Spleen (tissue), 11 donors: ENCODE data around the gene SCYL1. TPM values are rescaled to one million over a fixed set of nuclear protein-coding genes. Genes with fewer than 3 reads are reported as not detected.

Experiments used
- DNase-seq: peaks from one replicate; pipeline ENCODE4 v3.0.0-alpha.2; 2020
- H3K27ac ChIP-seq, 8 donors: fragments of 200-600 bp; sonication (generic) in 7 of 8; 1 replicate in 4 of 8; 2 replicates in 4 of 8; pipeline versions ENCODE4 v1.5.0 to v1.8.0; 2016 to 2021; ENCODE audit warnings: inconsistent platforms in 4 of 8, mild to moderate bottlenecking in 4 of 8, moderate library complexity in 1 of 8
- H3K27me3 ChIP-seq, 7 donors: fragments of 200-600 bp; sonication (generic) in 6 of 7; replicated peaks in 1 of 7; 1 replicate in 4 of 7; 2 replicates in 3 of 7; pipeline versions ENCODE4 v1.5.0 to v1.8.0; 2016 to 2021; ENCODE audit warnings: inconsistent platforms in 3 of 7, mild to moderate bottlenecking in 1 of 7
- H3K36me3 ChIP-seq, 6 donors: fragments of 200-600 bp; sonication (generic) in 5 of 6; 1 replicate in 4 of 6; 2 replicates in 2 of 6; pipeline versions ENCODE4 v1.5.0 to v1.8.0; 2016 to 2021; ENCODE audit warnings: inconsistent platforms in 2 of 6
- H3K4me1 ChIP-seq, 6 donors: fragments of 200-600 bp; sonication (generic) in 5 of 6; 1 replicate in 3 of 6; 2 replicates in 3 of 6; pipeline versions ENCODE4 v1.5.0 to v1.8.0; 2016 to 2021; ENCODE audit warnings: inconsistent platforms in 3 of 6
- H3K4me3 ChIP-seq, 8 donors: fragments of 200-600 bp; sonication (generic) in 7 of 8; 1 replicate in 4 of 8; 2 replicates in 4 of 8; pipeline versions ENCODE4 v1.5.0 to v1.8.0; 2016 to 2021; ENCODE audit warnings: inconsistent platforms in 4 of 8, mild to moderate bottlenecking in 4 of 8, moderate library complexity in 2 of 8
- H3K9me3 ChIP-seq, 8 donors: fragments of 200-600 bp; sonication (generic) in 7 of 8; 1 replicate in 4 of 8; 2 replicates in 4 of 8; pipeline versions ENCODE4 v1.5.0 to v1.8.0; 2016 to 2021; ENCODE audit warnings: inconsistent platforms in 4 of 8
- CTCF ChIP-seq, 11 experiments: fragments of 200-600 bp in 7 of 11; fragments of 450-650 bp in 4 of 11; sonication (generic) in 4 of 11; IDR thresholded peaks in 8 of 11; conservative IDR thresholded peaks in 3 of 11; 1 replicate in 7 of 11; 2 replicates in 4 of 11; pipeline versions ENCODE4 v1.4.0 to v1.8.0; 2016 to 2021; ENCODE audit warnings: antibody characterized with exemption in 11 of 11, inconsistent platforms in 4 of 11, mild to moderate bottlenecking in 1 of 11
- POLR2A ChIP-seq, 3 donors: fragments of 450-650 bp; IDR thresholded peaks; one replicate each; pipeline ENCODE4 v1.5.1; 2017; ENCODE audit warnings: antibody characterized with exemption in 3 of 3, mild to moderate bottlenecking in 1 of 3
- POLR2AphosphoS5 ChIP-seq, 3 donors: sonication (generic); formaldehyde crosslinking; IDR thresholded peaks; one replicate each; pipeline ENCODE4 v1.5.1; 2017; ENCODE audit warnings: antibody characterized with exemption in 3 of 3
- WGBS, 5 donors: extraction: QIAGEN DNeasy Blood & Tissue Kit in 3 of 5; methylation state at CpG; one replicate each; pipeline versions ENCODE4 v1.1.5 to v1.1.7; 2013 to 2018; 5-methylcytosine and 5-hydroxymethylcytosine counted together
- intact Hi-C: fragments of 100-400 bp; cut with DNase I; formaldehyde crosslinking; loops from one replicate; pipeline ENCODE4 v1.15.0; 2023; ENCODE audit warnings: low total_unique reads
- polyA plus RNA-seq, 3 donors: library from polyadenylated mRNA; stranded (reverse); fragments of 200-250 nt; gene quantifications; one replicate each; pipeline ENCODE4 v1.2.1, GENCODE V29; 2013
- total RNA-seq, 7 donors: library from RNA; depleted of rRNA in 3 of 7; stranded (reverse); fragments of >200 nt in 3 of 7; fragmentation: NEBNext Ultra II Directional in 4 of 7; extraction: Animal tissue kit (Norgen Biotek cat#: 25700) in 4 of 7; gene quantifications; one replicate each; pipeline versions ENCODE4 v1.1.0 to v1.2.1, GENCODE V29; 2016 to 2021
- donor health status: healthy with polysubstance abuse.
- donor health status: DM: no; HTN: no; CAD: no; lungs with moderate emphysema.
- donor health status: DM: no; HTN: no; CAD: no.
- donor health status: Bipolar disorder and iron deficiency.
- donor health status: healthy.
- donor health status: DM: no; HTN: no; CAD: no.
- donor health status: DM: yes; HTN: yes; CAD: no.

The SCYL1 gene
- total and polyA plus RNA-seq, 10 donors = 52.4 to 125 (median 74.8) TPM

- TF ChIP-seq CTCF (IDR thresholded peaks at IDR 0.05 in 8 of 11, conservative IDR thresholded peaks at IDR 0.05 in 3 of 11) = peak in 1 of 11 experiments; percentile 16
- no peak for TF ChIP-seq POLR2AphosphoS5 (IDR thresholded peaks at IDR 0.05)
- 80 to 86% (median 81%) methylated on average over 47 to 52 of the region's 52 CpGs for WGBS, 5 donors
- Histone ChIP-seq H3K27me3 (no peaks in the 10 kb centered on the region), H3K36me3 (peaks cover 0 to 7% (median 0%) of the 10 kb centered on the region in 6 donors), H3K4me1 (peaks cover 21 to 64% (median 51%) of the 10 kb centered on the region in 6 donors), H3K4me3 (peak overlapping the region in 2 of 8 donors; percentile 36 to 66), H3K9me3 (no peaks in the 10 kb centered on the region), H3K27ac (peak overlapping the region in 5 of 8 donors; percentile 75 to 89 (median 83))
- DNase-seq = peak; percentile 87
- intact Hi-C loops = no loop called here
Measured at GRCh38 chr11:65547446-65548125, 22.7 kb downstream of the SCYL1 start.

GRCh38 chr11:65548395-65548794 lies 23.5 kb downstream of the SCYL1 start:
- Histone ChIP-seq H3K9me3 (no peaks in the 10 kb centered on the region), H3K27ac (peak overlapping the region in 3 of 8 donors; percentile 82 to 89 (median 85)), H3K36me3 (peaks cover 0 to 7% (median 0%) of the 10 kb centered on the region in 6 donors), H3K4me3 (no peak overlapping the region), H3K4me1 (peaks cover 29 to 72% (median 59%) of the 10 kb centered on the region in 6 donors), H3K27me3 (no peaks in the 10 kb centered on the region)
- DNase-seq = no peak
- 89 to 95% (median 89%) methylated on average over 3 of the region's 3 CpGs for WGBS, 5 donors
- intact Hi-C loops = no loop called here
- TF ChIP-seq POLR2AphosphoS5 (IDR thresholded peaks at IDR 0.05) (no peak), POLR2A (IDR thresholded peaks at IDR 0.05) (no peak), CTCF (IDR thresholded peaks at IDR 0.05 in 8 of 11, conservative IDR thresholded peaks at IDR 0.05 in 3 of 11) (no peak)

- peaks cover 35 to 79% (median 66%) of the 10 kb centered on the region in 6 donors for H3K4me1 ChIP-seq
- peaks cover 0 to 7% (median 0%) of the 10 kb centered on the region in 6 donors for H3K36me3 ChIP-seq
- no peak for TF ChIP-seq CTCF (IDR thresholded peaks at IDR 0.05 in 8 of 11, conservative IDR thresholded peaks at IDR 0.05 in 3 of 11)
- TF ChIP-seq POLR2A (IDR thresholded peaks at IDR 0.05) = no peak
- TF ChIP-seq POLR2AphosphoS5 (IDR thresholded peaks at IDR 0.05) = no peak
- H3K4me3 ChIP-seq = no peak overlapping the region
- 90 to 98% (median 93%) methylated on average over 3 of the region's 3 CpGs for WGBS, 5 donors
- no peaks in the 10 kb centered on the region for H3K9me3 ChIP-seq
- no peak for DNase-seq
- no peaks in the 10 kb centered on the region for H3K27me3 ChIP-seq
- peak overlapping the region in 1 of 8 donors; percentile 89 for H3K27ac ChIP-seq
- intact Hi-C loops = no loop called here
Measured at GRCh38 chr11:65549096-65549495, 24.2 kb downstream of the SCYL1 start.

GRCh38 chr11:65551572-65552387 lies 26.9 kb downstream of the SCYL1 start:
- no peaks in the 10 kb centered on the region for H3K9me3 ChIP-seq
- H3K27me3 ChIP-seq = no peaks in the 10 kb centered on the region
- 42 to 58% (median 48%) methylated on average over 10 to 17 of the region's 17 CpGs for WGBS, 5 donors
- peaks cover 0 to 7% (median 0%) of the 10 kb centered on the region in 6 donors for H3K36me3 ChIP-seq
- intact Hi-C loops = no loop called here
- peaks cover 57 to 88% (median 79%) of the 10 kb centered on the region in 6 donors for H3K4me1 ChIP-seq
- TF ChIP-seq POLR2AphosphoS5 (IDR thresholded peaks at IDR 0.05) (peak; percentile 76 to 83 (median 77)), CTCF (IDR thresholded peaks at IDR 0.05 in 8 of 11, conservative IDR thresholded peaks at IDR 0.05 in 3 of 11) (peak; percentile 24 to 88 (median 65)), POLR2A (IDR thresholded peaks at IDR 0.05) (no peak)
- H3K27ac ChIP-seq = peak overlapping the region in 4 of 8 donors; percentile 27 to 91 (median 70)
- peak; percentile 94 for DNase-seq
- peak overlapping the region in 1 of 8 donors; percentile 9 for H3K4me3 ChIP-seq
